ENCODE results near the gene WDR91.

DNA sequence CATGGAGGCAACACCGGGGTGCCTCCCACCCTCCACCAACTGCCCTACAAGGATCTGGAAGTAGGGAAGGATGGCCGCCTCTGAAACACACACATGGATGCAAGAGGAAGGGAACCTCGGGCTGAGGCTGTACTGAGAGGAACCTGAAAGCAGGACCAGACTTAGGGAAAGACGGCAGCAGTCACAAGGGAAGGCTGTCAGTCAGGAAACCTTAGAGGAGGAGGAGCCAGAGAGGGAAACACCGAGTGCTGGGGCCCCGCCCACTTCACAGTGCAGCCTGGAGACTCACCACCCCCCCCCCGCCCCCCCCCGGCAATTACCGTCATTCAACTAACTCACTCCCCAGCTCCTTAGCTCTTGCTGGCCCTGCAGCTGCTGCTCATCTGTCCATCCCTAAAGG lies 43.3 kb downstream of the WDR91 start:
- TF ChIP-seq ZNF274 (IDR thresholded peaks at IDR 0.05; ENCODE audit: low read depth, low read length) (no peak), YY1 (IDR thresholded peaks at IDR 0.05; ENCODE audit: insufficient read depth, insufficient read length) (no peak), SUZ12 (IDR thresholded peaks at IDR 0.05; ENCODE audit: extremely low read depth, insufficient read depth, insufficient read length) (no peak)

Data from NT2/D1 (cell line).